ENCODE results near the gene PPIF.

The PPIF gene

GRCh38 chr10:79301754-79302530 lies 45.3 kb upstream of the PPIF start:
- TF ChIP-seq YY1 (IDR thresholded peaks at IDR 0.05; ENCODE audit: low read depth) = no peak
- no peak for TF ChIP-seq USF1 (IDR thresholded peaks at IDR 0.05)
- TF ChIP-seq EGR1 (IDR thresholded peaks at IDR 0.05) = no peak
- no peak for TF ChIP-seq ZBTB7A (IDR thresholded peaks at IDR 0.05; ENCODE audit: low read depth)
- TF ChIP-seq NFIC (IDR thresholded peaks at IDR 0.05) = no peak
- TF ChIP-seq EP300 (IDR thresholded peaks at IDR 0.05; ENCODE audit: borderline replicate concordance) = no peak
- TF ChIP-seq FOXM1 (IDR thresholded peaks at IDR 0.05; ENCODE audit: borderline replicate concordance, low read depth) = no peak
- no peak for TF ChIP-seq RAD21 (IDR thresholded peaks at IDR 0.05; ENCODE audit: low read depth)
- TF ChIP-seq CEBPB (IDR thresholded peaks at IDR 0.05) = no peak
- TF ChIP-seq TEAD4 (IDR thresholded peaks at IDR 0.05) = no peak
- no peak for TF ChIP-seq TAF1 (IDR thresholded peaks at IDR 0.05; ENCODE audit: low read depth)
- TF ChIP-seq, protein P1, sequence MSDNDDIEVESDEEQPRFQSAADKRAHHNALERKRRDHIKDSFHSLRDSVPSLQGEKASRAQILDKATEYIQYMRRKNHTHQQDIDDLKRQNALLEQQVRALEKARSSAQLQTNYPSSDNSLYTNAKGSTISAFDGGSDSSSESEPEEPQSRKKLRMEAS (IDR thresholded peaks at IDR 0.05) = no peak

GRCh38 chr10:79303631-79304478 lies 43.4 kb upstream of the PPIF start:
- TF ChIP-seq RAD21 (IDR thresholded peaks at IDR 0.05; ENCODE audit: low read depth) (no peak), FOXM1 (IDR thresholded peaks at IDR 0.05; ENCODE audit: borderline replicate concordance, low read depth) (no peak), TEAD4 (IDR thresholded peaks at IDR 0.05) (no peak), TAF1 (IDR thresholded peaks at IDR 0.05; ENCODE audit: low read depth) (no peak), REST (IDR thresholded peaks at IDR 0.05; ENCODE audit: low read depth) (no peak), TCF12 (IDR thresholded peaks at IDR 0.05; ENCODE audit: low read depth) (no peak), USF1 (IDR thresholded peaks at IDR 0.05) (no peak), CREB1 (IDR thresholded peaks at IDR 0.05; ENCODE audit: low read depth) (no peak), EGR1 (IDR thresholded peaks at IDR 0.05) (no peak), YY1 (IDR thresholded peaks at IDR 0.05; ENCODE audit: low read depth) (no peak), CEBPB (IDR thresholded peaks at IDR 0.05) (no peak), ZBTB7A (IDR thresholded peaks at IDR 0.05; ENCODE audit: low read depth) (no peak), NFIC (IDR thresholded peaks at IDR 0.05) (no peak), EP300 (IDR thresholded peaks at IDR 0.05; ENCODE audit: borderline replicate concordance) (no peak)
- TF ChIP-seq, protein P1 (IDR thresholded peaks at IDR 0.05) = no peak

DNA sequence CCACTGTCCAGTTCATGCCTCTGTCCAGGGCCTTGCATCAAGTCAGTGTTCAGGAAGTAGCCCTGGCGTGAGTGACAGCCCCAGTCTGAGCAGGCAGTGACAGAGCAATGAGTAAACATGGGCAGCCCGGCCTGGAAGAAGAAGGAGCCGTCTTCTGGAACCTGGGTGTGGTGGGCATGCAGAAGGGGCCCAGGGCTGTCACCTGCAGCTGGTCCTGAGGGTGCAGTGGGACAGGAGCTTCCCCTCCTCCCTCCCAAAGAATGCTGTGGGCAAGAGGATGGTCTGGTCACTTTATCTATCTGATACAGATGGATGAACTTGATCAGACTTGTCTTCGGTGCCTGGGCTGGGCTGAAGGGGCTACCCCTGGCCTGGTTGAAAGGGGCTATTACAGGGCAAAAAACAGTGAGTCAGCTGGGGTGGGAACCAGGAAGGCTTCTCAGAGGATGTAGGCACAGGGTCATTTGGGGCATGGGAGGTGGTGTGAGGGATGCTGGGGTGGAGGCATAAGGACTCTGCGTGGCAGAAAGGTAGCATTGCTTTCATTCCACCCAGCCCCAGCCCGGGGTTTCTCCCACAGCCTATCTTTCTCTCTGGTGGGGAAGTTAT lies 42.7 kb upstream of the PPIF start:
- no peak for TF ChIP-seq CREB1 (IDR thresholded peaks at IDR 0.05; ENCODE audit: low read depth)
- no peak for TF ChIP-seq REST (IDR thresholded peaks at IDR 0.05; ENCODE audit: low read depth)

GRCh38 chr10:79305515-79305914 lies 41.8 kb upstream of the PPIF start:
- TF ChIP-seq TEAD4 (IDR thresholded peaks at IDR 0.05) (no peak), YY1 (IDR thresholded peaks at IDR 0.05; ENCODE audit: low read depth) (no peak), TAF1 (IDR thresholded peaks at IDR 0.05; ENCODE audit: low read depth) (no peak), FOXM1 (IDR thresholded peaks at IDR 0.05; ENCODE audit: borderline replicate concordance, low read depth) (no peak)

DNA sequence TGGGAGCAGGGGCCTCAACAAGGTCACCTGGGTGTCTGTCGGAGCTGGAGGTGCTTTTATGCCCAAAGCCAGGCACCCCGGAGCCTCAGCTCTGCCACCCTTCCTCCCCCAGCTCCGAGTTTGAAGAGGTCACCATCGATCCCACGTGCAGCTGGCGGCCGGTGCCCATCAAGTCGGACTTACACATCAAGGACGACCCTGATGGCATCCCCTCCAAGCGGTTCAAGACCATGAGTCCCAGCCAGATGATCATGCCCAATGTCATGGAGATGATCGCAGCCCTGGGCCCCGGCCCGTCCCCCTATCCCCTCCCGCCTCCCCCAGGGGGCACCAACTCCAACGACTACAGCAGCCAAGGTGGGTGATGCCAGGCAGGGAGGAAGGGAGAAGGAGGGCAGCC lies 41.3 kb upstream of the PPIF start:
- TF ChIP-seq CREB1 (IDR thresholded peaks at IDR 0.05; ENCODE audit: low read depth) (no peak), EP300 (IDR thresholded peaks at IDR 0.05; ENCODE audit: borderline replicate concordance) (no peak), TCF12 (IDR thresholded peaks at IDR 0.05; ENCODE audit: low read depth) (no peak), EGR1 (IDR thresholded peaks at IDR 0.05) (no peak), REST (IDR thresholded peaks at IDR 0.05; ENCODE audit: low read depth) (no peak), TAF1 (IDR thresholded peaks at IDR 0.05; ENCODE audit: low read depth) (no peak), ZBTB7A (IDR thresholded peaks at IDR 0.05; ENCODE audit: low read depth) (no peak), CEBPB (IDR thresholded peaks at IDR 0.05) (no peak)
- TF ChIP-seq, protein P1 (IDR thresholded peaks at IDR 0.05) = no peak
